Transverse colon (tissue), 4 donors: ENCODE measurements around the gene PSMA8.

Experiments
- EP300 ChIP-seq: sonication (generic); formaldehyde crosslinking; IDR thresholded peaks from one replicate; pipeline ENCODE4 v1.6.1; 2017; ENCODE audit warnings: antibody characterized with exemption, low read depth
- POLR2A ChIP-seq: fragments of 450-650 bp; IDR thresholded peaks from one replicate; pipeline ENCODE4 v1.6.1; 2016; ENCODE audit warnings: antibody characterized with exemption, mild to moderate bottlenecking, moderate library complexity
- POLR2AphosphoS5 ChIP-seq, 3 donors: sonication (generic); formaldehyde crosslinking; IDR thresholded peaks; one replicate each; pipeline ENCODE4 v1.6.1; 2016; ENCODE audit warnings: antibody characterized with exemption in 3 of 3
- TF ChIP-seq, protein P1 (sequence below), 5 experiments: fragments of 200-600 bp in 3 of 5; fragments of 450-650 bp in 2 of 5; sonication (generic) in 3 of 5; IDR thresholded peaks; 1 replicate in 2 of 5; 2 replicates in 3 of 5; pipeline ENCODE4 v1.5.1; 2016 to 2017; ENCODE audit warnings: antibody characterized with exemption in 5 of 5, inconsistent platforms in 3 of 5, mild to moderate bottlenecking in 2 of 5, moderate library complexity in 1 of 5

- TF ChIP-seq, protein P1, sequence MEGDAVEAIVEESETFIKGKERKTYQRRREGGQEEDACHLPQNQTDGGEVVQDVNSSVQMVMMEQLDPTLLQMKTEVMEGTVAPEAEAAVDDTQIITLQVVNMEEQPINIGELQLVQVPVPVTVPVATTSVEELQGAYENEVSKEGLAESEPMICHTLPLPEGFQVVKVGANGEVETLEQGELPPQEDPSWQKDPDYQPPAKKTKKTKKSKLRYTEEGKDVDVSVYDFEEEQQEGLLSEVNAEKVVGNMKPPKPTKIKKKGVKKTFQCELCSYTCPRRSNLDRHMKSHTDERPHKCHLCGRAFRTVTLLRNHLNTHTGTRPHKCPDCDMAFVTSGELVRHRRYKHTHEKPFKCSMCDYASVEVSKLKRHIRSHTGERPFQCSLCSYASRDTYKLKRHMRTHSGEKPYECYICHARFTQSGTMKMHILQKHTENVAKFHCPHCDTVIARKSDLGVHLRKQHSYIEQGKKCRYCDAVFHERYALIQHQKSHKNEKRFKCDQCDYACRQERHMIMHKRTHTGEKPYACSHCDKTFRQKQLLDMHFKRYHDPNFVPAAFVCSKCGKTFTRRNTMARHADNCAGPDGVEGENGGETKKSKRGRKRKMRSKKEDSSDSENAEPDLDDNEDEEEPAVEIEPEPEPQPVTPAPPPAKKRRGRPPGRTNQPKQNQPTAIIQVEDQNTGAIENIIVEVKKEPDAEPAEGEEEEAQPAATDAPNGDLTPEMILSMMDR (IDR thresholded peaks at IDR 0.05), result no peak
- TF ChIP-seq EP300 (no peak), POLR2A (no peak), POLR2AphosphoS5 (IDR thresholded peaks at IDR 0.05) (no peak)
These were observed 92.2 kb downstream of the PSMA8 start for GRCh38 chr18:26225915-26226228.
